ENCODE data around the gene PHF19. TPM values are rescaled to one million over a fixed set of nuclear protein-coding genes. Genes with fewer than 3 reads are reported as not detected.

Gene PHF19
- polyA plus RNA-seq, 6 donors from 2014 or later = 0.26 to 5.4 (median 3.5) TPM

DNA sequence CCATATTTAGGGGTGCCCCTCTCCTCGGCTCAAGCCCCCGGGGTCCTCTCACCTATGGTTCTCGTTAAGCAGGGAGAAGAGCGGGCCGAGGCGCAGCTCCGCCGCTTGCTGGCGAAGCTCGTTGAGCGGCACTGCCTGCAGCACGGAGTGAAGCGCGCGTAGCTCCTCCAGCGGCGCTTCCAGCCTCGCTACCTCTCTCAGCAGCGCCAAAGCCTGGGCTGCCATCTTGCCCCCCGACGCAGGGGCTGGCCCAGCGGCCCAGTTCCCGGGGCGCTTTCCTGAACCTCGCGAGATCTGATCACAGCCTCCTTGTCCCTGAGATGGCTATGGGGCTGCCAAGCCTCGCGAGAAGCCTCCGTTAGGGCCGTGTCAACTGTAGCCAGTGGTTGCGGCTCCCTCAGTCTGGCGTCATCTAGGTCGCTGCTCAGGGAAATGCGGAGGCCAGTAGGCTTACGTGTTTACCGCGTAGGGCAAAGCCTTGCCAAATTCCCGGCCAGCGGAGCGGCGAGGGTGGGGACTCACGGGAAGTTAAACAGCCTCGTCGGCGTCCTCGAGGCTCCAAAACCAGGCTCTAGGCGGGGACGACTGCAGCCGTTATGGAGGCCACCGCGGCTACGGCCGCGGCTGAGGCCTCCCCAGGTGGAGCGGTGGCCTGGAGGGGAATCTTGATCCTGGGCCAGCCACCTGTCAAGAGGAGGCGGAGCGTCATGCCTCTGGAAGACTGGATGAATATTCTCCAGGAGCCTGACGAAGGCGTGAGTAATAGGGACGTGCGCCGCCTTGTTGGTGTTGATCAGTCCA is 34.1 kb downstream of the PHF19 start, which contains the start of gene PSMD5:
Gene PSMD5, minus strand, starts transcription at position 238 of the 801 bp plus-strand sequence. Its CDS starts 13 bp downstream, at position 225.
- Mint-ChIP-seq H3K4me1 (peaks cover 28 to 63% (median 43%) of the 10 kb centered on the region in 3 donors), H3K36me3 (peaks cover 8 to 12% of the 10 kb centered on the region in 2 donors), H3K27ac (peak within 1 kb of the TSS; percentile 96 to 99 (median 98)), H3K4me3 (peak within 1 kb of the TSS; percentile 93 to 100 (median 96)), H3K9me3 (no peaks in the 10 kb centered on the region), H3K27me3 (no peaks in the 10 kb centered on the region)
- peak; percentile 96 to 98 for ATAC-seq (ENCODE audit: low read depth in 2 of 2)
- DNase-seq = peak; percentile 88

DNA sequence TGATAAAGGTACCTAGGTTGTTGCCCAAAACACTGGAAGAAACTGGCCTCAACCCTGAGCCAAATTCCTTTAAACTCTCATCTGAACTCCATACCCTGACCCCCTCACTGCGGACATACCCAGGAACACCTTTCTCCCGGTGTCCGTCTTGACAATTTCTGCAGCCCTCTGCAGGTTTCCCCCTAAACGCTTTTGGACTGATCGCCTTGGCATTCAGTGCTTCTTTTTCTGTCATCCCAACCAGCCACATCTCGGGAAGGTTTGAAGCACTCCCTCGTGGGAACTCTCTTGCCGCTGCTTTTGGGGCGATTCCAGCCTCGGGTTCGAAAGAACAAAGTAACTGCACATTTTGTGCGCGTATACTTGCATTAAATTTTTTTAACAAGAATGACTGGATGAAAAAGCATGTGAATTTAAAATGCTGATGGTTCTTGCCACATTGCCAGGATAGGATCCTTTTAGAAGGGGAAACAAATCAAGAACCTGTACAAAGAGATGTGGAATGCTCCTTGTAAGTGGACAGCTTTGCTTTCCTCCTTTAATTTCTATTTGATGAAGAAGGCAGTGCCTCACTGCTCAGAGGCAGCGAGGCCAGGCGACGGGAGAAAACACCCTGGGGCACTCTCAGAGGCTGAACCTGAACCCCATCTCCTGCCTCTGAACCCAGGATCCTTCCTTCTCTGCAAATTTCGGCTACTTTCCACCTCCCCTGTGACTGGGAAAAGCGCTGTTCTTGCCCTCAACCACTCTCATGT is 34.9 kb downstream of the PHF19 start:
- Mint-ChIP-seq H3K9me3 (no peaks in the 10 kb centered on the region), H3K36me3 (peaks cover 8 to 19% of the 10 kb centered on the region in 2 donors), H3K27ac (peak overlapping the region; percentile 81 to 99 (median 98)), H3K27me3 (no peaks in the 10 kb centered on the region), H3K4me3 (peak overlapping the region; percentile 93 to 100 (median 96)), H3K4me1 (peaks cover 30 to 58% (median 50%) of the 10 kb centered on the region in 3 donors)
- ATAC-seq (ENCODE audit: low read depth in 2 of 2) (peak; percentile 2 to 7), DNase-seq (no peak)

DNA sequence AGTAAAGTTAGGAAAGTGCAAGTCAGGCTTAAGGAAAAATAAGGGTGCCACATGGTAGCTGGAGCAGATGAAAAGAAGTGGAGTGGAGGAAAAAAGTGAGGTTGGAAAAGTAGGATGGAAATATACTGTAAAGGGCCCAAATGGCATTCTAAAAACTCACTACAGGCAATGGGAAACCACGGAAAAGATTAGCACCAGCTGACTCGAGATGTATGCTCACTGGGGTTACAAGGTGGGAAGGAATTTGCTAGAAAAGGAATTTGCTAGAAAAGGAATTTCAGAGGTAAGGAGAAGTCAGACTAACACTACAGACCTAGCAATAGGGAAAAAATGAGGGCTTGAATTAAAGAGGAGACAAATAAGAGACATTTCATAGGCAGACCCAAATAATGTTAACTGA is 37.8 kb downstream of the PHF19 start:
- ATAC-seq (ENCODE audit: low read depth in 2 of 2) (no peak), DNase-seq (no peak)
- Mint-ChIP-seq H3K36me3 (peaks cover 7 to 9% of the 10 kb centered on the region in 2 donors), H3K4me3 (peak overlapping the region in 1 of 8 donors; percentile 2), H3K27ac (peak overlapping the region in 3 of 6 donors; percentile 19 to 70 (median 67)), H3K4me1 (peaks cover 31 to 50% (median 42%) of the 10 kb centered on the region in 3 donors), H3K9me3 (no peaks in the 10 kb centered on the region), H3K27me3 (no peaks in the 10 kb centered on the region)

DNA sequence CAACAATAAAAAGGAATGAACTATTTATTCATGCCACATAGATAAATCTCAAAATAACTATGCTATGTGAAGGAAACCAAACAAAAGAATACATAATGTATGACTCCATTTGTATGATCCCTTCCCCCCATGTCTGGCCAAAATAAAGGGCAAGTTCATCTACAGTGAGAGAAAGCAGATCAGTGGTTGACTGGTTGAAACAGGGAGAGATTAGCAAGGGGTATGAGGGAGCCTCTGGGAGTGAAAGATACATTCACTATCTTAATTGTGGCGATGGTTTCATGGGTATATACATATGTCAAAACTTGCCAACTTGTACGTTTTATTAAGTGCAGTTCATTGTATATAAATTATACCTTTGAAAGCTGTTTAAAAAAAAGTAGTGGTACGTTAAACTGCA is 39.1 kb downstream of the PHF19 start:
- H3K4me1 Mint-ChIP-seq = peaks cover 31 to 39% (median 32%) of the 10 kb centered on the region in 3 donors
- H3K27ac Mint-ChIP-seq = no peak overlapping the region
- H3K9me3 Mint-ChIP-seq = no peaks in the 10 kb centered on the region
- H3K36me3 Mint-ChIP-seq = peaks cover 7% of the 10 kb centered on the region in 2 donors
- ATAC-seq (ENCODE audit: low read depth in 2 of 2) = no peak
- DNase-seq = no peak
- H3K27me3 Mint-ChIP-seq = no peaks in the 10 kb centered on the region
- peak overlapping the region in 1 of 8 donors; percentile 16 for H3K4me3 Mint-ChIP-seq

DNA sequence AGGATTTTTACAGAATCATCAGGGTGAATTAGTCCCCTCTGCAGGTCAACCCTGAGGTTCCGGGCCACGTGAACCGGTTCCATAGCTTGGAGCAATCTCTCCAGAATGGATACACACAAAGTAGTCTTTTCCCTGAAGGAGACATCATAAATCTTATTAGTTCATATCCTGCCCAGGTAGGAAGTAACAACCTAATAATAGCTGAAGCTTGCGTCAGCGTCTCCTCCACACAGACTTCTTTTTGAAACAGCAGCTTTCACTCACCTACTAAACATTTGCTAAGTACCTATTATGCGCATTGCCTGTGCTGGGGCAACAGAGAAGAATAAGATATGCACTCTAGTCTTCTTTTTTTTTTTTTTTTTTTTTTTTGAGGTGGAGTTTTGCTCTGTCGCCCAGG is 43.7 kb downstream of the PHF19 start:
- Mint-ChIP-seq H3K9me3 (no peaks in the 10 kb centered on the region), H3K27ac (no peak overlapping the region), H3K27me3 (no peaks in the 10 kb centered on the region), H3K4me1 (peaks cover 7 to 9% (median 8%) of the 10 kb centered on the region in 3 donors), H3K36me3 (peaks cover 20 to 29% of the 10 kb centered on the region in 2 donors), H3K4me3 (no peak overlapping the region)
- no peak for DNase-seq
- ATAC-seq (ENCODE audit: low read depth in 2 of 2) = no peak

DNA sequence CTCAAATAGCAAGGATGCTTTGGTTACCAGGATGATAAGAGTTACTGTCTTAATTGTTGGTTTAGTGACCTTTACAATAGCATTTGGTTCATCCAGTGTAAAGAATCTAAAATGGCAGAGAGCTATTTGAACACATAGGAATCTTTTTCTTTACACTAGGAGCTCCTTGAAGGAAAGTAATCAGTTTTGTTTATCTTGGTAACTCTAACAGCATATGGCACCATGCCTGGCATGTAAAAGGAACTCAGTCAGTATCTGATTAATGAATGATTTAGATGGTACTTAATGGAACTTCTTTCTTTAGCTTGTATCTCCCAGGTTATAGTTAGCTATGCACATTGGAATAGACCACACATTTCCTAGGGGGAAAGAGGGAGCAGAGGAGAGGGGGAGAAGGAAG is 44.2 kb downstream of the PHF19 start:
- Mint-ChIP-seq H3K9me3 (no peaks in the 10 kb centered on the region), H3K4me1 (peaks cover 5 to 6% (median 6%) of the 10 kb centered on the region in 3 donors), H3K27ac (peak overlapping the region in 1 of 6 donors; percentile 26)

DNA sequence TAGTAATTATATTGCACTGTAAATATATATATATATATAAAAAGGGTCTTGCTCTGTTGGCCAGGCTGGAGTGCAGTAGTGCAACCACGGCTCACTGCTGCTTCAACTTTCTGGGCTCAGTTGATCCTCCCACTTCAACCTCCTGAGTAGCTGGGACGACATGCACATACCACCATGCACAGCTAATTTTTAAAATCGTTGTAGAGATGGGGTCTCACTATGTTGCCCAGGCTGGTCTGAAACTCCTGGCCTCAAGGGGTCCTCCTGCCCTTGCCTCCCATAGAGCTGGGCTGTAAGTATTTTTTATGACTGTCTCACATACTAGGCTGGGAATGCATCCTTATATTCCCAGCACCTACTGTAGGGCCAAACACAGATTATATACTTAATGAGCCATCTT is 46.1 kb downstream of the PHF19 start:
- peaks cover 27 to 29% of the 10 kb centered on the region in 2 donors for H3K36me3 Mint-ChIP-seq
- H3K4me1 Mint-ChIP-seq = peaks cover 0 to 4% (median 2%) of the 10 kb centered on the region in 3 donors
- no peak for DNase-seq
- no peaks in the 10 kb centered on the region for H3K9me3 Mint-ChIP-seq
- ATAC-seq (ENCODE audit: low read depth in 2 of 2) = no peak
- no peaks in the 10 kb centered on the region for H3K27me3 Mint-ChIP-seq
- no peak overlapping the region for H3K27ac Mint-ChIP-seq
- H3K4me3 Mint-ChIP-seq = no peak overlapping the region

More for the DNA sequence above, 44.2 kb downstream of the PHF19 start:
- Mint-ChIP-seq H3K4me3 (no peak overlapping the region), H3K27me3 (no peaks in the 10 kb centered on the region), H3K36me3 (peaks cover 21 to 28% of the 10 kb centered on the region in 2 donors)
- DNase-seq = no peak
- ATAC-seq (ENCODE audit: low read depth in 2 of 2) = no peak

DNA sequence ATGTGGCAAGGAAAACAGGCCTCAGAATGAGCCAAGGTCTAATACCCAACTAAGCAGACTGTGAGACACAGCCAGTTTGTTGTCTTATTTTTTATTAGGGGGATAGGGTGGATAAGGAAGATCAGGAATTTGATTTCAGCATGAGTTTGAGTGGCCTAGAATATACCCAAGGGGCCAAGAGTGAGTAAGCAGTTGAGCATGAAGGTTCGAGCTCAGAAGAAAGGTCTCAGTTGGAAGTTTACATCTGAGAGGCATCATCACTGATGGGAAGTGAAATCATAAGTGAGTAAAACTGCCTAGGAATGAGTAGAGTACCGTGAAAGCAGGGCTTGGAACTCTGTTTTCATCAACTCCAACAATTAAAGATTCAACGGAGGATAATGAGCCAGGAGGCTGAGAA is 46.8 kb downstream of the PHF19 start:
- no peak for ATAC-seq (ENCODE audit: low read depth in 2 of 2)
- H3K27me3 Mint-ChIP-seq = no peaks in the 10 kb centered on the region
- peak overlapping the region in 1 of 6 donors; percentile 58 for H3K27ac Mint-ChIP-seq
- DNase-seq = no peak
- no peak overlapping the region for H3K4me3 Mint-ChIP-seq
- H3K36me3 Mint-ChIP-seq = peaks cover 26 to 27% of the 10 kb centered on the region in 2 donors
- no peaks in the 10 kb centered on the region for H3K9me3 Mint-ChIP-seq
- H3K4me1 Mint-ChIP-seq = peaks cover 0 to 4% (median 0%) of the 10 kb centered on the region in 3 donors

DNA sequence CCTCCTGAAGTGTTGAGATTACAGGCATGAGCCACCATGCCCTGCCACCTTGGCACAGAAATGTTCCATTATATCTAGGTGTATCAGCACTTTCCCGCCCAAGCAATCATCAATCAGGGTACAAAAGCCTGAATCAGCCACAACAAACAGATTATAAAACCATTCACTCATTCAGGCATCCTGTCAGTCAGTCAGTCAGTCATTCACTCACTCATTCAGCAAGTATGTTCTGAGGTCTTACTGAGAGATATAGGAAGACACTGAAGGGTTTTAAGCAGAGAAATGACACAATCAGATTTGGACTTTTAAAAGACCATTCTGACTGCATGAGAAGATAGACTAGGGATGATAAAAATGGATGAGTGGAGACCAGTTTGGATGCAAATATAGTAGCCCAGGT is 47.3 kb downstream of the PHF19 start:
- no peak overlapping the region for H3K4me3 Mint-ChIP-seq
- no peaks in the 10 kb centered on the region for H3K9me3 Mint-ChIP-seq
- ATAC-seq (ENCODE audit: low read depth in 2 of 2) (no peak), DNase-seq (no peak)
- H3K36me3 Mint-ChIP-seq = peaks cover 29 to 30% of the 10 kb centered on the region in 2 donors
- no peaks in the 10 kb centered on the region for H3K27me3 Mint-ChIP-seq
- no peak overlapping the region for H3K27ac Mint-ChIP-seq
- peaks cover 0 to 3% (median 0%) of the 10 kb centered on the region in 3 donors for H3K4me1 Mint-ChIP-seq

DNA sequence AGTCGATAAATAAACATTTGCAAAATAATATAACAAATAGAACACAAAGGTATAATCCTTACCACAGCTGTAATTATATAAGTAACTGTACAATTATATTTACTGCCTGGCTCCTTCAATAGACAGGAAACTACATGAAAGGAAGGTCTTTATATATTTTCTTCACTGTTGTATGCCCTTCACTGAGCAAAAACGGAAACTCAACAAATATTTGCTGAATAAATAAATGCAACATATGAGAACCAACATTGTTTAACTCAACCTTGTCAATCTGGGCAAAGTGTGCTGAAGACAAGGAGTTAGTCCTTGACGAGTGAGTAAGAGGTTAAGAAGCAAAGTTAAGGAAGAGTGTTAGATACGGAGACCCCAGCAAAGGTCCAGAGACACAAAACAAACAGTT is 56.9 kb downstream of the PHF19 start:
- no peak for DNase-seq
- Mint-ChIP-seq H3K27me3 (no peaks in the 10 kb centered on the region), H3K9me3 (no peaks in the 10 kb centered on the region), H3K4me1 (peaks cover 0 to 4% (median 0%) of the 10 kb centered on the region in 3 donors), H3K27ac (peak overlapping the region in 1 of 6 donors; percentile 4), H3K4me3 (no peak overlapping the region), H3K36me3 (peaks cover 44 to 52% of the 10 kb centered on the region in 2 donors)
- no peak for ATAC-seq (ENCODE audit: low read depth in 2 of 2)

DNA sequence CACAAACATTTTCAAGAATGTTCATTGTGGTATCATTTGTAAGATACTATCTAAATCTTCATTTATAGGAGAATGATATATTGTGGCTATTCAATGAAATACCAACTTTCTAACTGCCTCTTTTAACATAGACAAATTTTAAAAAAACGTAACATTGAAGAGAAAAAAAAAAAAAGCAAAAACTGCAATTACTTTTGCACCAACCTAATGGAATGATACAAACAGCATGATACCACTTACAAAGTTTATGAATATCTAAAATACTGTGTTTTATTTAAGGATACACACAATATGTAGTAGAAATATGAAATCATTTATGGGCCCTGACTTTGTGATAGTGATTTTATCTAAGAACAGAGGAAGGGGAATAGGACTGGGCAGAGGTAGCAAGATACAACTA is 58.4 kb downstream of the PHF19 start:
- ATAC-seq (ENCODE audit: low read depth in 2 of 2) = no peak
- Mint-ChIP-seq H3K27ac (peak overlapping the region in 1 of 6 donors; percentile 57), H3K4me3 (no peak overlapping the region), H3K27me3 (no peaks in the 10 kb centered on the region), H3K4me1 (peaks cover 0 to 4% (median 0%) of the 10 kb centered on the region in 3 donors), H3K36me3 (peaks cover 36 to 46% of the 10 kb centered on the region in 2 donors), H3K9me3 (no peaks in the 10 kb centered on the region)
- DNase-seq = no peak

DNA sequence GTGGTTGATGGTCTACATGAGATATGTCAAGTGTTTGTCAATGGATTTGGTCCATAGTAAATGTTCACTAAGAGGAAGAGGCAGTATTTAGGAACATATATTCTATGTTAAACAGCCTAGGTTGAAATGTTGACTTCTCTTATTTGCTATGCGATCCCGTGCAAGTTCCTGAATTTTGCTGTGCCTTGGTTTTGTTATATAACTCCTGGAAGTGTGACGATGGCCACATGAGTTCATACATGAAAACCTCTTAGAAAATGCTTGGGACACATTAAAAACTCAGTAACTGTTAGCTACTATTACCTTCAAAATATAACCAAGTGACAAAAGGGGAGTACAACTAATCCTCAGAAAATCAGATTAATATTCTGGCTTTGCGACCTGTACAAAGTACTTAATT is 61.9 kb downstream of the PHF19 start:
- H3K27ac Mint-ChIP-seq = no peak overlapping the region

DNA sequence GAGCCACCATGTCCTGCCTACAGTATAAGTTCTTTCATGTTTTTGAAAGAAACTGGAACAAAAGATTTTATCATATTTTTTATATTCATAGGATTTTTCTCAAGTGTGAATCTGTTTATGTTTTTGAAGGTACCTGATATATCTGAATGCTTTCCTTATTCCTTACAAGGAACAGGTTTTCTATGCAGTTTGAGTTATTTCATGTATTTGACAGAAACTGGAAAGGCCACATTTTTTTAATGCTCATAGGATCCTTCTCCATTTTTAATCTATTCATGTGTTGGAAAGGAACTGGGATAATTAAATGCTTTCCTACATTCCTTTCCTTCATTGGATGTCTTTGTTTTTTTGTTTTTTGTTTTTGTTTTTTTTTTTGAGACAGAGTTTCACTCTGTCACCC is 68.1 kb downstream of the PHF19 start:
- H3K9me3 Mint-ChIP-seq = peaks cover 0 to 67% (median 55%) of the 10 kb centered on the region in 7 donors
- peaks cover 38 to 76% of the 10 kb centered on the region in 2 donors for H3K36me3 Mint-ChIP-seq
- H3K27ac Mint-ChIP-seq = no peak overlapping the region
- H3K27me3 Mint-ChIP-seq = no peaks in the 10 kb centered on the region
- H3K4me3 Mint-ChIP-seq = no peak overlapping the region
- no peaks in the 10 kb centered on the region for H3K4me1 Mint-ChIP-seq
- ATAC-seq (ENCODE audit: low read depth in 2 of 2) (no peak), DNase-seq (no peak)

More for the DNA sequence above, 61.9 kb downstream of the PHF19 start:
- no peak overlapping the region for H3K4me3 Mint-ChIP-seq
- H3K4me1 Mint-ChIP-seq = peaks cover 0 to 4% (median 0%) of the 10 kb centered on the region in 3 donors
- H3K36me3 Mint-ChIP-seq = peaks cover 46 to 47% of the 10 kb centered on the region in 2 donors
- H3K27me3 Mint-ChIP-seq = no peaks in the 10 kb centered on the region
- DNase-seq = no peak
- ATAC-seq (ENCODE audit: low read depth in 2 of 2) = no peak
- peaks cover 0 to 15% (median 10%) of the 10 kb centered on the region in 7 donors for H3K9me3 Mint-ChIP-seq

Data from naive B cell (primary cell).